RPMI7951 (cell line): ENCODE measurements around the gene REEP5. TPM values are rescaled to one million over a fixed set of nuclear protein-coding genes. Genes with fewer than 3 reads are reported as not detected.

Experiments
- DNase-seq: peaks from one replicate; pipeline ENCODE4 v3.0.0-alpha.2; 2012; ENCODE audit warnings: low read depth
- total RNA-seq: library from RNA; depleted of rRNA; stranded (reverse); fragments of >200 nt; shearing (Covaris generic); gene quantifications from 2 replicates; pipeline ENCODE4 v1.2.3, GENCODE V29; 2014; rRNA removed

Gene REEP5
- total RNA-seq, 1 experiment from 2014 or later, result 39.0 TPM

DNA sequence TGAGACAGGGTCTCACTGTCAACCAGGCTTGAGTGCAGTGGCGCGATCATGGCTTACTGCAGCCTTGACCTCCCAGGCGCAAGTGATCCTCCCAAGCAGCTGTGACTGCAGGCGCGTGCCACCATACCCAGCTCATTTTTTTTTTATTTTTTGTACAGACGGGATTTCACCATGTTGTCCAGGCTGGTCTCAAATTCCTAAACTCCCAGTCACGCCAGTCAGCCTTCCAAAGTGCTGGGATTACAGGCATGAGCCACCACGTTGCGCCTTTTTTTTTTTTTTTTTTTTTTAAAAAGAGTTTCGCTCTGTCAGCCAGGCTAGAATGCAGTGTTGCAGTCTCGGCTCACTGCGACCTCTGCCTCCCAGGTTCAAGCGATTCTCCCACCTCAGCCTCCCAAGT, 88.1 kb downstream of the REEP5 start:
- no peak for DNase-seq

DNA sequence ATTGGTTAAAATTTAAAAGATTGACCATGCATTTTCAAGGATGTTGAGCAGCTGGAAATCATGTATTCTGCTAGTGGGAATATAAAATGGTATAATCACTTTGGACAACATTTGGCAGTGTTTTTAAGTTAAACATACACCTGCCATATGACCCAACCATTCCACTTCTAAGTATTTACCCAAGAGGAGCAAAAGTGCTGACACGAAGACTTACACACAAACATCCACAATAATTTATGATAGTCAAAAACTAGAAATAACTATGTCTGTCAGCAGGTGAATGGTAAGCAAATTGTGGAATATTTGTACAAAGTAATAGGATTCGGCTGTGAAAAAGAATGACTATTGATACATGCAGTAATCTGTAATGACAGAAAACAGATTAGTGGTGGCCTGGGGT, 91.6 kb downstream of the REEP5 start:
- DNase-seq, result no peak

Other genes with a start within 250 kb of the REEP5 start
- 22.6 and 23.4 TPM in 2 replicates for gene APC, start 184.3 kb downstream of the REEP5 start, total RNA-seq
- gene SRP19, start 60.9 kb downstream of the REEP5 start, total RNA-seq, result 66.6 and 106 TPM in 2 replicates
- gene DCP2, start 54.6 kb upstream of the REEP5 start, total RNA-seq, result 22.1 and 28.4 TPM in 2 replicates